ENCODE results near the gene RANBP10. TPM values are rescaled to one million over a fixed set of nuclear protein-coding genes. Genes with fewer than 3 reads are reported as not detected.

RANBP10 gene
- total and polyA plus RNA-seq, 2 experiments from 2014 or later, result 9.0 to 13.6 TPM

- Histone ChIP-seq H3K27me3 (ENCODE audit: insufficient read depth) (no peaks in the 10 kb centered on the region), H3K4me3 (no peak overlapping the region), H3K79me2 (replicated peaks; ENCODE audit: insufficient read depth) (no peaks in the 10 kb centered on the region), H3K4me2 (no peak overlapping the region), H2AFZ (no peak overlapping the region), H3F3A (replicated peaks; ENCODE audit: low read depth) (no peaks in the 10 kb centered on the region), H3K9me2 (ENCODE audit: insufficient read depth) (no peaks in the 10 kb centered on the region), H3K36me3 (ENCODE audit: insufficient read depth) (no peaks in the 10 kb centered on the region), H4K20me1 (replicated peaks; ENCODE audit: insufficient read depth) (peaks cover 5% of the 10 kb centered on the region; the same call in 1 of the 2 replicates), H3K27ac (ENCODE audit: low read depth) (no peak overlapping the region), H3K4me1 (ENCODE audit: insufficient read depth) (no peaks in the 10 kb centered on the region)
- peaks cover 2% of the 10 kb centered on the region for H3K27me3 Mint-ChIP-seq (ENCODE audit: insufficient read depth, low read depth, poor library complexity)
- H3K36me3 Mint-ChIP-seq (ENCODE audit: low read depth), result no peaks in the 10 kb centered on the region
- H3K4me1 Mint-ChIP-seq, result no peaks in the 10 kb centered on the region
- ATAC-seq, result no peak
- no peak overlapping the region for H3K4me3 Mint-ChIP-seq
- TF ChIP-seq ZNF114 (CRISPR knock-in tag; IDR thresholded peaks at IDR 0.05), result no peak
- TF ChIP-seq CREB1 (CRISPR knock-in tag; IDR thresholded peaks at IDR 0.05; ENCODE audit: low read depth), result no peak
- no peak for TF ChIP-seq EZH2 (IDR thresholded peaks at IDR 0.05; ENCODE audit: low read depth, unreplicated experiment)
- no peak for DNase-seq (ENCODE audit: low spot score)
- no peak overlapping the region for H3K27ac Mint-ChIP-seq
- H3K9me3 Mint-ChIP-seq, result no peaks in the 10 kb centered on the region
Observed at GRCh38 chr16:67758966-67759365, 47.4 kb downstream of the RANBP10 start.

DNA sequence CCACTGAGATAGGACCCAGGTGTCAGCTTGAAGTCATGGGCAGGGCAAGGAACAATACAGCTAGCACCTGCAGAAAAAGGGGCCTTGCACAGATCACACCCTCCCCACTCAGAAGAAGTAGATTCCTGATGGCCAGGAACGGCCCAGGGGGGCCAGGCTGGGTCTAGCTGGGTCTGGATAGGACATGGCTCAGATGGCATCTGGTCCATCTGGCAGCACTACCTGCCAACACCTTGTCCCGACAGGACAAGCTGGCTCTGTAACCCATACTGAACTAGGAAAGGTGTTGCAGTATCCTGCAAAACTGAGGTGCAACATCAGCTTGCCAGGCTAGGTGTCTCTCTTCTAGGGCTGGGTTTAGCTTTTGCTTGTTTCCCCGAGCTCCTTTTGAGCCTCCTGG, 48.4 kb downstream of the RANBP10 start:
- no peak for ATAC-seq
- DNase-seq (ENCODE audit: low spot score), result no peak
- no peaks in the 10 kb centered on the region for H3K36me3 ChIP-seq (ENCODE audit: insufficient read depth)
- H4K20me1 ChIP-seq (replicated peaks; ENCODE audit: insufficient read depth), result peaks cover 5% of the 10 kb centered on the region; the same call in 1 of the 2 replicates
- Mint-ChIP-seq H3K4me3 (no peak overlapping the region), H3K4me1 (no peaks in the 10 kb centered on the region; the same call in 2 of the 3 replicates), H3K27ac (no peak overlapping the region), H3K9me3 (no peaks in the 10 kb centered on the region), H3K27me3 (ENCODE audit: insufficient read depth, low read depth, poor library complexity) (peaks cover 2% of the 10 kb centered on the region), H3K36me3 (ENCODE audit: low read depth) (no peaks in the 10 kb centered on the region)
- H3K79me2 ChIP-seq (replicated peaks; ENCODE audit: insufficient read depth), result no peaks in the 10 kb centered on the region
- H3K9me2 ChIP-seq (ENCODE audit: insufficient read depth), result no peaks in the 10 kb centered on the region
- no peak overlapping the region for H3K4me2 ChIP-seq
- no peaks in the 10 kb centered on the region for H3K27me3 ChIP-seq (ENCODE audit: insufficient read depth)
- H3F3A ChIP-seq (replicated peaks; ENCODE audit: low read depth), result no peaks in the 10 kb centered on the region
- H3K4me3 ChIP-seq, result no peak overlapping the region
- H3K4me1 ChIP-seq (ENCODE audit: insufficient read depth), result no peaks in the 10 kb centered on the region
- H3K27ac ChIP-seq (ENCODE audit: low read depth), result no peak overlapping the region
- TF ChIP-seq, protein P1, sequence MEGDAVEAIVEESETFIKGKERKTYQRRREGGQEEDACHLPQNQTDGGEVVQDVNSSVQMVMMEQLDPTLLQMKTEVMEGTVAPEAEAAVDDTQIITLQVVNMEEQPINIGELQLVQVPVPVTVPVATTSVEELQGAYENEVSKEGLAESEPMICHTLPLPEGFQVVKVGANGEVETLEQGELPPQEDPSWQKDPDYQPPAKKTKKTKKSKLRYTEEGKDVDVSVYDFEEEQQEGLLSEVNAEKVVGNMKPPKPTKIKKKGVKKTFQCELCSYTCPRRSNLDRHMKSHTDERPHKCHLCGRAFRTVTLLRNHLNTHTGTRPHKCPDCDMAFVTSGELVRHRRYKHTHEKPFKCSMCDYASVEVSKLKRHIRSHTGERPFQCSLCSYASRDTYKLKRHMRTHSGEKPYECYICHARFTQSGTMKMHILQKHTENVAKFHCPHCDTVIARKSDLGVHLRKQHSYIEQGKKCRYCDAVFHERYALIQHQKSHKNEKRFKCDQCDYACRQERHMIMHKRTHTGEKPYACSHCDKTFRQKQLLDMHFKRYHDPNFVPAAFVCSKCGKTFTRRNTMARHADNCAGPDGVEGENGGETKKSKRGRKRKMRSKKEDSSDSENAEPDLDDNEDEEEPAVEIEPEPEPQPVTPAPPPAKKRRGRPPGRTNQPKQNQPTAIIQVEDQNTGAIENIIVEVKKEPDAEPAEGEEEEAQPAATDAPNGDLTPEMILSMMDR (conservative IDR thresholded peaks at IDR 0.05; ENCODE audit: low read depth in 2 of 2), result no peak
- TF ChIP-seq, protein P2, sequence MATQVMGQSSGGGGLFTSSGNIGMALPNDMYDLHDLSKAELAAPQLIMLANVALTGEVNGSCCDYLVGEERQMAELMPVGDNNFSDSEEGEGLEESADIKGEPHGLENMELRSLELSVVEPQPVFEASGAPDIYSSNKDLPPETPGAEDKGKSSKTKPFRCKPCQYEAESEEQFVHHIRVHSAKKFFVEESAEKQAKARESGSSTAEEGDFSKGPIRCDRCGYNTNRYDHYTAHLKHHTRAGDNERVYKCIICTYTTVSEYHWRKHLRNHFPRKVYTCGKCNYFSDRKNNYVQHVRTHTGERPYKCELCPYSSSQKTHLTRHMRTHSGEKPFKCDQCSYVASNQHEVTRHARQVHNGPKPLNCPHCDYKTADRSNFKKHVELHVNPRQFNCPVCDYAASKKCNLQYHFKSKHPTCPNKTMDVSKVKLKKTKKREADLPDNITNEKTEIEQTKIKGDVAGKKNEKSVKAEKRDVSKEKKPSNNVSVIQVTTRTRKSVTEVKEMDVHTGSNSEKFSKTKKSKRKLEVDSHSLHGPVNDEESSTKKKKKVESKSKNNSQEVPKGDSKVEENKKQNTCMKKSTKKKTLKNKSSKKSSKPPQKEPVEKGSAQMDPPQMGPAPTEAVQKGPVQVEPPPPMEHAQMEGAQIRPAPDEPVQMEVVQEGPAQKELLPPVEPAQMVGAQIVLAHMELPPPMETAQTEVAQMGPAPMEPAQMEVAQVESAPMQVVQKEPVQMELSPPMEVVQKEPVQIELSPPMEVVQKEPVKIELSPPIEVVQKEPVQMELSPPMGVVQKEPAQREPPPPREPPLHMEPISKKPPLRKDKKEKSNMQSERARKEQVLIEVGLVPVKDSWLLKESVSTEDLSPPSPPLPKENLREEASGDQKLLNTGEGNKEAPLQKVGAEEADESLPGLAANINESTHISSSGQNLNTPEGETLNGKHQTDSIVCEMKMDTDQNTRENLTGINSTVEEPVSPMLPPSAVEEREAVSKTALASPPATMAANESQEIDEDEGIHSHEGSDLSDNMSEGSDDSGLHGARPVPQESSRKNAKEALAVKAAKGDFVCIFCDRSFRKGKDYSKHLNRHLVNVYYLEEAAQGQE (IDR thresholded peaks at IDR 0.05; ENCODE audit: unreplicated experiment), result no peak
- no peak for TF ChIP-seq JUNB (IDR thresholded peaks at IDR 0.05; ENCODE audit: unreplicated experiment)
- no peak for TF ChIP-seq EZH2 (IDR thresholded peaks at IDR 0.05; ENCODE audit: low read depth, unreplicated experiment)
- no peak for TF ChIP-seq ZNF114 (CRISPR knock-in tag; IDR thresholded peaks at IDR 0.05)
- TF ChIP-seq CREB1 (CRISPR knock-in tag; IDR thresholded peaks at IDR 0.05; ENCODE audit: low read depth), result no peak
- no peak for TF ChIP-seq POLR2AphosphoS5 (IDR thresholded peaks at IDR 0.05; ENCODE audit: low read depth)
- H2AFZ ChIP-seq, result no peak overlapping the region
